ENCODE measurements around the gene SUDS3.
"Not testable (repeated sequence)": the region's sequence is repeated elsewhere in the genome, so short reads cannot be mapped to it uniquely, and the experiment has no call there.

The SUDS3 gene

GRCh38 chr12:118398940-118399339 lies 22.6 kb downstream of the SUDS3 start:
- no peak for DNase-seq

- DNase-seq, result no peak
Observed at GRCh38 chr12:118402251-118402650, 25.9 kb downstream of the SUDS3 start.

GRCh38 chr12:118404876-118405521 lies 28.6 kb downstream of the SUDS3 start:
- peak; percentile 10 for DNase-seq

- DNase-seq, result not testable (repeated sequence)
Observed at GRCh38 chr12:118408241-118408640, 31.9 kb downstream of the SUDS3 start.

GRCh38 chr12:118409834-118410233 lies 33.5 kb downstream of the SUDS3 start:
- DNase-seq, result no peak

GRCh38 chr12:118417942-118418341 lies 41.6 kb downstream of the SUDS3 start:
- DNase-seq, result no peak

- no peak for DNase-seq
Observed at GRCh38 chr12:118418385-118419057, 42.2 kb downstream of the SUDS3 start.

- DNase-seq, result no peak
Observed at GRCh38 chr12:118420673-118421072, 44.3 kb downstream of the SUDS3 start.

GRCh38 chr12:118424884-118425283 lies 48.5 kb downstream of the SUDS3 start:
- no peak for DNase-seq

GRCh38 chr12:118425364-118425763 lies 49.0 kb downstream of the SUDS3 start:
- DNase-seq, result no peak

- DNase-seq, result no peak
Observed at GRCh38 chr12:118427819-118428218, 51.5 kb downstream of the SUDS3 start.

GRCh38 chr12:118428643-118429042 lies 52.3 kb downstream of the SUDS3 start:
- no peak for DNase-seq

GRCh38 chr12:118429688-118430383 lies 53.5 kb downstream of the SUDS3 start:
- no peak for DNase-seq

- DNase-seq, result no peak
Observed at GRCh38 chr12:118430516-118430915, 54.2 kb downstream of the SUDS3 start.

GRCh38 chr12:118432812-118433545 lies 56.6 kb downstream of the SUDS3 start:
- DNase-seq, result no peak

GRCh38 chr12:118436002-118436730 lies 59.8 kb downstream of the SUDS3 start:
- no peak for DNase-seq

GRCh38 chr12:118436986-118437385 lies 60.6 kb downstream of the SUDS3 start:
- DNase-seq, result no peak

- DNase-seq, result no peak
Observed at GRCh38 chr12:118439068-118439467, 62.7 kb downstream of the SUDS3 start.

GRCh38 chr12:118446247-118446646 lies 69.9 kb downstream of the SUDS3 start:
- no peak for DNase-seq

- DNase-seq, result no peak
Observed at GRCh38 chr12:118447181-118447580, 70.8 kb downstream of the SUDS3 start.

GRCh38 chr12:118448341-118448740 lies 72.0 kb downstream of the SUDS3 start:
- no peak for DNase-seq

GRCh38 chr12:118455327-118455726 lies 79.0 kb downstream of the SUDS3 start:
- DNase-seq, result no peak

GRCh38 chr12:118456741-118457140 lies 80.4 kb downstream of the SUDS3 start:
- no peak for DNase-seq

Data from activated effector memory CD4-positive, alpha-beta T cell treated with Interleukin-2 at 50 U/mL for 16 hours (primary cell).